K562 (cell line): ENCODE results near the gene PYGM. TPM values are rescaled to one million over a fixed set of nuclear protein-coding genes. Genes with fewer than 3 reads are reported as not detected.

Experiments
- BDP1 ChIP-seq: IDR thresholded peaks from 3 replicates; pipeline ENCODE4 v1.6.1; 2011; ENCODE audit not compliant: insufficient read length, insufficient read depth
- CXXC5 ChIP-seq: fragments of 250-450 bp; sonication (Bioruptor Pico); IDR thresholded peaks from 2 replicates; pipeline ENCODE4 v1.8.0; 2022; ENCODE audit warnings: inconsistent platforms, mild to moderate bottlenecking, moderate library complexity
- DPF2 ChIP-seq: fragments of 450-650 bp; IDR thresholded peaks from 2 replicates; pipeline ENCODE4 v1.6.1; 2016
- ERF ChIP-seq: fragments of 450-650 bp; formaldehyde crosslinking; IDR thresholded peaks from 2 replicates; pipeline ENCODE4 v1.4.0; 2020; ENCODE audit warnings: mild to moderate bottlenecking, mixed read lengths
- ETV1 ChIP-seq: fragments of 450-650 bp; conservative IDR thresholded peaks from 2 replicates; pipeline ENCODE4 v1.6.1; 2016; ENCODE audit warnings: missing genetic modification characterization, control low read depth, low read depth, missing compliant biosample characterization
- GTF2E2 ChIP-seq: fragments of 200-800 bp; sonication (Bioruptor generic); IDR thresholded peaks from 2 replicates; pipeline ENCODE4 v1.6.1; 2016; ENCODE audit warnings: missing genetic modification characterization, missing compliant biosample characterization
- HLTF ChIP-seq: fragments of 450-650 bp; IDR thresholded peaks from 2 replicates; pipeline ENCODE4 v1.6.1; 2016
- MBD2 ChIP-seq: sonication (generic); IDR thresholded peaks from 2 replicates; pipeline ENCODE4 v1.6.1; 2016; ENCODE audit warnings: low read depth, borderline replicate concordance
- MCM5 ChIP-seq: fragments of 450-650 bp; IDR thresholded peaks from 2 replicates; pipeline ENCODE4 v1.6.1; 2016; ENCODE audit warnings: low read depth
- MYNN ChIP-seq, 2 experiments: sonication (generic); formaldehyde crosslinking in 1 of 2; IDR thresholded peaks; 2 replicates each; pipeline versions ENCODE4 v1.5.0 to v1.6.1; 2016 to 2020; ENCODE audit warnings: antibody characterized with exemption in 1 of 2, missing genetic modification reagents in 1 of 2
- NR3C1 ChIP-seq: sonication (generic); formaldehyde crosslinking; IDR thresholded peaks from 2 replicates; pipeline ENCODE4 v1.8.1; 2022; ENCODE audit warnings: missing genetic modification reagents
- OTX1 ChIP-seq: fragments of 450-650 bp; formaldehyde crosslinking; IDR thresholded peaks from 2 replicates; pipeline ENCODE4 v1.4.0; 2022; ENCODE audit warnings: mild to moderate bottlenecking
- TFAM ChIP-seq: fragments of 250-450 bp; sonication (Bioruptor Pico); conservative IDR thresholded peaks from 2 replicates; pipeline ENCODE4 v1.5.0; 2021; ENCODE audit warnings: mild to moderate bottlenecking, moderate library complexity
- TOE1 ChIP-seq, 2 experiments: fragments of 450-650 bp in 1 of 2; sonication (generic) in 1 of 2; formaldehyde crosslinking in 1 of 2; IDR thresholded peaks; 2 replicates each; pipeline versions ENCODE4 v1.7.1 to v1.8.0; 2016 to 2022; ENCODE audit warnings: borderline replicate concordance in 2 of 2, mild to moderate bottlenecking in 2 of 2, antibody characterized with exemption in 1 of 2, inconsistent platforms in 1 of 2, low read depth in 1 of 2, missing genetic modification reagents in 1 of 2, moderate library complexity in 1 of 2
- ZBTB1 ChIP-seq: sonication (generic); formaldehyde crosslinking; IDR thresholded peaks from 2 replicates; pipeline ENCODE4 v1.8.1; 2023; ENCODE audit warnings: missing genetic modification reagents, low read depth, mild to moderate bottlenecking, borderline replicate concordance
- ZC3H8 ChIP-seq: fragments of 450-650 bp; IDR thresholded peaks from 2 replicates; pipeline ENCODE4 v1.6.1; 2017
- ZNF224 ChIP-seq: sonication (generic); formaldehyde crosslinking; IDR thresholded peaks from 2 replicates; pipeline ENCODE4 v1.8.0; 2022; ENCODE audit warnings: mild to moderate bottlenecking, missing genetic modification reagents
- ZNF668 ChIP-seq: fragments of 250-450 bp; sonication (Bioruptor Pico); IDR thresholded peaks from 2 replicates; pipeline ENCODE4 v1.8.0; 2022; ENCODE audit warnings: mild to moderate bottlenecking, inconsistent platforms
- polyA plus RNA-seq, 8 experiments: library from polyadenylated mRNA; depleted of rRNA in 4 of 8; stranded (reverse) in 5 of 8; unstranded in 3 of 8; fragments of >200 nt; fragmentation: Nextera tagmentation in 2 of 8; fragmentation: Illumina TruSeq in 1 of 8; extraction: Ambion mirVana in 2 of 8; extraction: Trizol in 1 of 8; gene quantifications; 2 replicates each; pipeline versions ENCODE4 v1.2.1 to v1.2.3, GENCODE V29; 2011 to 2014; ENCODE audit warnings: inconsistent platforms in 1 of 8, missing spikeins in 1 of 8
- total RNA-seq, 7 experiments: library from RNA; depleted of rRNA in 6 of 7; stranded (reverse); fragments of >200 nt in 6 of 7; fragmentation: Illumina TruSeq in 2 of 7; extraction: Trizol in 2 of 7; gene quantifications; 2 replicates each; pipeline versions ENCODE4 v1.2.1 to v1.2.3, GENCODE V29; 2011 to 2021; ENCODE audit warnings: low replicate concordance in 1 of 7
- TF ChIP-seq, protein P1 (sequence below), 2 experiments: fragments of 450-650 bp; conservative IDR thresholded peaks; 2 replicates each; pipeline ENCODE4 v1.6.1; 2017; ENCODE audit warnings: mild to moderate bottlenecking in 2 of 2, moderate library complexity in 2 of 2
- TF ChIP-seq, protein P2 (sequence below): IDR thresholded peaks from 3 replicates; pipeline ENCODE4 v1.6.1; 2011; ENCODE audit warnings: borderline replicate concordance, mild to moderate bottlenecking; ENCODE audit not compliant: insufficient read length, insufficient read depth
- TF ChIP-seq, protein P3 (sequence below), 2 experiments: IDR thresholded peaks; 2 replicates each; pipeline ENCODE4 v1.6.1; 2011; ENCODE audit warnings: borderline replicate concordance in 1 of 2, control low read depth in 1 of 2, low read depth in 1 of 2, low read length in 1 of 2, mild to moderate bottlenecking in 1 of 2, mixed read lengths in 1 of 2, moderate library complexity in 1 of 2; ENCODE audit not compliant: insufficient read depth in 1 of 2, insufficient read length in 1 of 2, poor library complexity in 1 of 2, severe bottlenecking in 1 of 2; ENCODE audit errors: extremely low read depth in 1 of 2
- TF ChIP-seq, protein P4 (sequence below): sonication (generic); formaldehyde crosslinking; IDR thresholded peaks from 2 replicates; pipeline ENCODE4 v1.8.0; 2022; ENCODE audit warnings: mild to moderate bottlenecking, missing genetic modification reagents
- TF ChIP-seq, protein P5 (sequence below): fragments of 250-450 bp; sonication (Bioruptor Pico); IDR thresholded peaks from 2 replicates; pipeline ENCODE4 v1.9.0; 2021; ENCODE audit warnings: mild to moderate bottlenecking

PYGM gene
- total and polyA plus RNA-seq, 9 of the 15 experiments (the other 6 are each of a cell fraction or from before 2014, with no cell fraction given): 0.07 to 1.5 (median 0.68) TPM

DNA sequence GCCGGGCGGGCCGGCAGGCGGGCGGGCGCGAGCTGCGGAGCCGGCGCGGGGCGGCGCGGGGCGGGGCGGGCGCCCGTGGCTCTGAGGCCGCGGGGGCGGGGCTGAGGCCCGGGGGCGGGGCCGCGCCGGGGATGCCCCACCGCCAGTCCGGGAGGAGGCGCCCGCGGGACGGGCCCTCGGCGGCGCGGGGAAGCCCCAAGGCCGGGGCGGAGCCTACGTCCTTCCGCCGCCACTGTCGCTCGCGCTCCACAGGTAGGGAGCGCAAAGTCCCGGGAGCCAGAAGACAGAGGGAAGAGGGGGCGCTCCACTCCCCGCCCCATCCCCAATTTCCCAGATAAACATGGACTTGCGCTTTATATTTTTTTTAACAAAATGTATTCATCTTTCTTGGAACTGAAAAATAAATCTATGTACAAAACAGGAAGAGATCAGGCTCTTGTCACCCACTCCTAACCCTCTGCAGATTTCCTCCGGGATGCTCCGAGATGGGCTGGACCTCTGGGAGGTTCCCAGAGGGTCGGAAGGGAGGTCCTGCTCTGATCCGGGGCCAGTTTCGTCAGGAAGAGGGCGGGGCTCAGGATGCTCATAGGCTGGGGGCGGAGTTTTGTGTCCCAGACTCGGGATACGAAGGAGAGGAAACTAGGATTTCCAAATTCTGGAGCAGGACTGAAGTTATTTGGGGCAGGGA, 43.5 kb upstream of the PYGM start, which contains the start of gene MAP4K2 (continued):
- TF ChIP-seq, protein P1, sequence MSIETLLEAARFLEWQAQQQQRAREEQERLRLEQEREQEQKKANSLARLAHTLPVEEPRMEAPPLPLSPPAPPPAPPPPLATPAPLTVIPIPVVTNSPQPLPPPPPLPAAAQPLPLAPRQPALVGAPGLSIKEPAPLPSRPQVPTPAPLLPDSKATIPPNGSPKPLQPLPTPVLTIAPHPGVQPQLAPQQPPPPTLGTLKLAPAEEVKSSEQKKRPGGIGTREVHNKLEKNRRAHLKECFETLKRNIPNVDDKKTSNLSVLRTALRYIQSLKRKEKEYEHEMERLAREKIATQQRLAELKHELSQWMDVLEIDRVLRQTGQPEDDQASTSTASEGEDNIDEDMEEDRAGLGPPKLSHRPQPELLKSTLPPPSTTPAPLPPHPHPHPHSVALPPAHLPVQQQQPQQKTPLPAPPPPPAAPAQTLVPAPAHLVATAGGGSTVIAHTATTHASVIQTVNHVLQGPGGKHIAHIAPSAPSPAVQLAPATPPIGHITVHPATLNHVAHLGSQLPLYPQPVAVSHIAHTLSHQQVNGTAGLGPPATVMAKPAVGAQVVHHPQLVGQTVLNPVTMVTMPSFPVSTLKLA (conservative IDR thresholded peaks at IDR 0.05): peak; percentile 21 to 52; a peak in 1 of 4 replicates
- TF ChIP-seq, protein P2, sequence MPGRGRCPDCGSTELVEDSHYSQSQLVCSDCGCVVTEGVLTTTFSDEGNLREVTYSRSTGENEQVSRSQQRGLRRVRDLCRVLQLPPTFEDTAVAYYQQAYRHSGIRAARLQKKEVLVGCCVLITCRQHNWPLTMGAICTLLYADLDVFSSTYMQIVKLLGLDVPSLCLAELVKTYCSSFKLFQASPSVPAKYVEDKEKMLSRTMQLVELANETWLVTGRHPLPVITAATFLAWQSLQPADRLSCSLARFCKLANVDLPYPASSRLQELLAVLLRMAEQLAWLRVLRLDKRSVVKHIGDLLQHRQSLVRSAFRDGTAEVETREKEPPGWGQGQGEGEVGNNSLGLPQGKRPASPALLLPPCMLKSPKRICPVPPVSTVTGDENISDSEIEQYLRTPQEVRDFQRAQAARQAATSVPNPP: no peak
- TF ChIP-seq MCM5 (no peak), BDP1 (no peak), ERF (CRISPR knock-in tag) (no peak), CXXC5 (CRISPR knock-in tag) (peak; percentile 73), ETV1 (tag) (no peak), GTF2E2 (tag) (no peak), MBD2 (no peak), OTX1 (no peak), TOE1 (IDR thresholded peaks at IDR 0.05; ENCODE audit: borderline replicate concordance) (no peak), TOE1 (CRISPR knock-in tag; IDR thresholded peaks at IDR 0.05; ENCODE audit: borderline replicate concordance, low read depth) (no peak), ZNF224 (CRISPR knock-in tag) (no peak), NR3C1 (CRISPR knock-in tag) (no peak), MYNN (IDR thresholded peaks at IDR 0.05) (no peak), MYNN (CRISPR knock-in tag; IDR thresholded peaks at IDR 0.05) (no peak), ZNF668 (CRISPR knock-in tag) (no peak), ZC3H8 (no peak), HLTF (no peak), TFAM (CRISPR knock-in tag) (no peak), ZBTB1 (CRISPR knock-in tag) (no peak), DPF2 (peak; percentile 44; the same call in 1 of the 2 replicates)
- TF ChIP-seq, protein P3, sequence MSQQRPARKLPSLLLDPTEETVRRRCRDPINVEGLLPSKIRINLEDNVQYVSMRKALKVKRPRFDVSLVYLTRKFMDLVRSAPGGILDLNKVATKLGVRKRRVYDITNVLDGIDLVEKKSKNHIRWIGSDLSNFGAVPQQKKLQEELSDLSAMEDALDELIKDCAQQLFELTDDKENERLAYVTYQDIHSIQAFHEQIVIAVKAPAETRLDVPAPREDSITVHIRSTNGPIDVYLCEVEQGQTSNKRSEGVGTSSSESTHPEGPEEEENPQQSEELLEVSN (IDR thresholded peaks at IDR 0.05; ENCODE audit: borderline replicate concordance in 1 of 2, extremely low read depth in 1 of 2, insufficient read depth in 1 of 2, insufficient read length in 1 of 2, low read depth in 1 of 2, low read length in 1 of 2, poor library complexity in 1 of 2, severe bottlenecking in 1 of 2): no peak
- TF ChIP-seq, protein P4, sequence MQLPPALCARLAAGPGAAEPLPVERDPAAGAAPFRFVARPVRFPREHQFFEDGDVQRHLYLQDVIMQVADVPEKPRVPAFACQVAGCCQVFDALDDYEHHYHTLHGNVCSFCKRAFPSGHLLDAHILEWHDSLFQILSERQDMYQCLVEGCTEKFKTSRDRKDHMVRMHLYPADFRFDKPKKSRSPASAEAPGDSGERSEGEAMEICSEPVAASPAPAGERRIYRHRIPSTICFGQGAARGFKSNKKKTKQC (CRISPR knock-in tag): no peak
- TF ChIP-seq, protein P5, sequence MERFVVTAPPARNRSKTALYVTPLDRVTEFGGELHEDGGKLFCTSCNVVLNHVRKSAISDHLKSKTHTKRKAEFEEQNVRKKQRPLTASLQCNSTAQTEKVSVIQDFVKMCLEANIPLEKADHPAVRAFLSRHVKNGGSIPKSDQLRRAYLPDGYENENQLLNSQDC: no peak
